Neural progenitor cell (in vitro differentiated cells): ENCODE data around the gene EN2. TPM values are rescaled to one million over a fixed set of nuclear protein-coding genes. Genes with fewer than 3 reads are reported as not detected.

Experiments used
- DNase-seq: peaks from one replicate; pipeline ENCODE4 v3.0.0-alpha.2; 2016; ENCODE audit warnings: low spot score
- H2AFZ ChIP-seq: fragments of 200-600 bp; sonication (generic); replicated peaks from 2 replicates; pipeline ENCODE4 v1.6.1; 2016; ENCODE audit warnings: antibody characterized with exemption
- H3F3A ChIP-seq: fragments of 200-600 bp; sonication (generic); 2 replicates; pipeline ENCODE4 v1.6.1; 2016; ENCODE audit warnings: antibody characterized with exemption, low read depth
- H3K27ac ChIP-seq: fragments of 200-600 bp; sonication (generic); 2 replicates; pipeline ENCODE4 v1.5.1; 2016; ENCODE audit warnings: mild to moderate bottlenecking
- H3K27me3 ChIP-seq: fragments of 200-600 bp; sonication (generic); 2 replicates; pipeline ENCODE4 v1.6.1; 2016; ENCODE audit warnings: mild to moderate bottlenecking, moderate library complexity
- H3K36me3 ChIP-seq: fragments of 200-600 bp; sonication (generic); 2 replicates; pipeline ENCODE4 v1.5.1; 2016
- H3K4me1 ChIP-seq: fragments of 200-600 bp; sonication (generic); 2 replicates; pipeline ENCODE4 v1.6.1; 2016; ENCODE audit warnings: mixed run types
- H3K4me2 ChIP-seq: fragments of 200-600 bp; sonication (generic); 2 replicates; pipeline ENCODE4 v1.6.1; 2016
- H3K4me3 ChIP-seq: fragments of 200-600 bp; sonication (generic); 2 replicates; pipeline ENCODE4 v1.5.1; 2016
- H3K79me2 ChIP-seq: fragments of 200-600 bp; sonication (generic); 2 replicates; pipeline ENCODE4 v1.6.1; 2016; ENCODE audit warnings: low read depth
- H3K9ac ChIP-seq: fragments of 200-600 bp; sonication (generic); 2 replicates; pipeline ENCODE4 v1.6.1; 2016
- H3K9me3 ChIP-seq: fragments of 200-600 bp; sonication (generic); 2 replicates; pipeline ENCODE4 v1.5.1; 2016; ENCODE audit warnings: low read depth
- H4K20me1 ChIP-seq: fragments of 200-600 bp; sonication (generic); 2 replicates; pipeline ENCODE4 v1.6.1; 2016; ENCODE audit warnings: low read depth
- H3K27ac Mint-ChIP-seq: 3 replicates; pipeline ENCODE4 v1.8.0; 2021; ENCODE audit warnings: mixed read lengths
- H3K27me3 Mint-ChIP-seq: 2 replicates; pipeline ENCODE4 v1.8.0; 2022; ENCODE audit warnings: low read depth, mild to moderate bottlenecking, inconsistent platforms, moderate library complexity, mixed read lengths; ENCODE audit not compliant: insufficient read depth
- H3K36me3 Mint-ChIP-seq: 3 replicates; pipeline ENCODE4 v1.8.0; 2021; ENCODE audit warnings: mixed read lengths
- H3K4me1 Mint-ChIP-seq: 3 replicates; pipeline ENCODE4 v1.8.0; 2021; ENCODE audit warnings: mixed read lengths
- H3K4me3 Mint-ChIP-seq: 3 replicates; pipeline ENCODE4 v1.8.0; 2021; ENCODE audit warnings: mild to moderate bottlenecking, moderate library complexity, mixed read lengths
- H3K9me3 Mint-ChIP-seq: 3 replicates; pipeline ENCODE4 v1.8.0; 2020; ENCODE audit warnings: mixed read lengths
- EZH2 ChIP-seq: fragments of 200-600 bp; sonication (generic); IDR thresholded peaks from 2 replicates; pipeline ENCODE4 v1.6.1; 2017; ENCODE audit warnings: antibody characterized with exemption, mild to moderate bottlenecking, moderate library complexity
- EZH2phosphoT487 ChIP-seq: fragments of 200-600 bp; sonication (generic); IDR thresholded peaks from 2 replicates; pipeline ENCODE4 v1.6.1; 2017; ENCODE audit warnings: antibody characterized with exemption
- total RNA-seq: library from RNA; depleted of rRNA; stranded (reverse); fragments of >200 nt; gene quantifications from 2 replicates; pipeline ENCODE4 v1.2.3, GENCODE V29; 2015; ENCODE audit warnings: low replicate concordance
- TF ChIP-seq, protein P1 (sequence below): fragments of 200-600 bp; sonication (generic); IDR thresholded peaks from 2 replicates; pipeline ENCODE4 v1.5.1; 2017; ENCODE audit warnings: antibody characterized with exemption, mild to moderate bottlenecking

The EN2 gene
- total RNA-seq, 1 donor from 2014 or later = not detected

DNA sequence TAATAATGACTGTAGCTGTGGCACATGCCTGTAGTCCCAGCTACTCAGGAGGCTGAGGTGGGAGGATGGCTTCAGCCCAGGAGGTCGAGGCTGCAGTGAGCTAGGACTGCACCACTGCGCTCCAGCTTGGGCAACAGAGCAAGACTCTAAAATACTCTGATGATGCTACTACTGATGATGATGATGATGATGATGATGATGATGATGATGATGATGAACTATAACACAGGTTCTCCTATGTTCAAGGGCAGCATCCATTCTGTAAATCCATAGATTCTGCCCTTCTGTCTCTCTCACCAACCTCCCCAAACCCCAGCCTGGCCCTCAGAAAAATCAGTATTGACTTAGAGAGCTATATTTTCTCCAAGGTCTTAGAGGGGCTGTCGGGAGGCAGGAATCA lies 22.8 kb upstream of the EN2 start:
- Mint-ChIP-seq H3K4me1 (peaks cover 9% of the 10 kb centered on the region), H3K9me3 (peaks cover 16% of the 10 kb centered on the region), H3K27me3 (peaks cover 19% of the 10 kb centered on the region), H3K27ac (no peak overlapping the region), H3K4me3 (no peak overlapping the region), H3K36me3 (no peaks in the 10 kb centered on the region)
- no peak overlapping the region for H2AFZ ChIP-seq
- H3K36me3 ChIP-seq = no peaks in the 10 kb centered on the region
- no peak for DNase-seq
- H3K4me3 ChIP-seq = no peak overlapping the region
- no peaks in the 10 kb centered on the region for H3F3A ChIP-seq
- H3K9ac ChIP-seq = no peak overlapping the region
- H3K27ac ChIP-seq = no peak overlapping the region
- no peaks in the 10 kb centered on the region for H4K20me1 ChIP-seq
- H3K4me1 ChIP-seq = no peaks in the 10 kb centered on the region
- H3K4me2 ChIP-seq = no peak overlapping the region
- H3K27me3 ChIP-seq = peaks cover 96% of the 10 kb centered on the region
- H3K79me2 ChIP-seq = no peaks in the 10 kb centered on the region
- TF ChIP-seq EZH2phosphoT487 (no peak), EZH2 (no peak)
- TF ChIP-seq, protein P1, sequence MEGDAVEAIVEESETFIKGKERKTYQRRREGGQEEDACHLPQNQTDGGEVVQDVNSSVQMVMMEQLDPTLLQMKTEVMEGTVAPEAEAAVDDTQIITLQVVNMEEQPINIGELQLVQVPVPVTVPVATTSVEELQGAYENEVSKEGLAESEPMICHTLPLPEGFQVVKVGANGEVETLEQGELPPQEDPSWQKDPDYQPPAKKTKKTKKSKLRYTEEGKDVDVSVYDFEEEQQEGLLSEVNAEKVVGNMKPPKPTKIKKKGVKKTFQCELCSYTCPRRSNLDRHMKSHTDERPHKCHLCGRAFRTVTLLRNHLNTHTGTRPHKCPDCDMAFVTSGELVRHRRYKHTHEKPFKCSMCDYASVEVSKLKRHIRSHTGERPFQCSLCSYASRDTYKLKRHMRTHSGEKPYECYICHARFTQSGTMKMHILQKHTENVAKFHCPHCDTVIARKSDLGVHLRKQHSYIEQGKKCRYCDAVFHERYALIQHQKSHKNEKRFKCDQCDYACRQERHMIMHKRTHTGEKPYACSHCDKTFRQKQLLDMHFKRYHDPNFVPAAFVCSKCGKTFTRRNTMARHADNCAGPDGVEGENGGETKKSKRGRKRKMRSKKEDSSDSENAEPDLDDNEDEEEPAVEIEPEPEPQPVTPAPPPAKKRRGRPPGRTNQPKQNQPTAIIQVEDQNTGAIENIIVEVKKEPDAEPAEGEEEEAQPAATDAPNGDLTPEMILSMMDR = no peak
- no peaks in the 10 kb centered on the region for H3K9me3 ChIP-seq

DNA sequence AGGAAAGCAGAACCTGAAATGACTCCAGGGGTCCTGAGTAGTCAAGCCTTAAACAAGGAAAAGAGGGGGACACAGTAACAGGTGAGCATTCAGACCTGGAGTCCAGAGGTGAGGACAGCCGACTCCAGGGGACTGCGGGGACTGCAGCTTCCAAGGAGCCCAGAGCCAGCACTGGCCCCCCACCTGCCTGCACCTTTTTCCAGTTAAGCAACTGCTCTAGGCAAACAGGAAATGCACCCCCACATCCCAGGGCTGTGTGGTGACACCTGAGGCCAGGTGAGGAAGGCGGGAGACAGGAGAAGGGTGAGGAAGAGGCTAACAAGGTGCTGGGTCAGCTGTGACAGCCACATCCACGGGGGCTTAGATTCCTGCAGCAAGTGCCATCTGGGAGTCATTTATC lies 20.1 kb upstream of the EN2 start:
- Mint-ChIP-seq H3K27ac (no peak overlapping the region), H3K9me3 (peaks cover 12% of the 10 kb centered on the region), H3K4me1 (peaks cover 3% of the 10 kb centered on the region), H3K36me3 (no peaks in the 10 kb centered on the region), H3K4me3 (no peak overlapping the region), H3K27me3 (peaks cover 24% of the 10 kb centered on the region)
- Histone ChIP-seq H3K9ac (no peak overlapping the region), H3K79me2 (no peaks in the 10 kb centered on the region), H4K20me1 (peaks cover 1% of the 10 kb centered on the region), H3K36me3 (no peaks in the 10 kb centered on the region), H3K9me3 (no peaks in the 10 kb centered on the region), H3K27me3 (peaks cover 96% of the 10 kb centered on the region), H3K27ac (no peak overlapping the region), H2AFZ (no peak overlapping the region), H3K4me2 (no peak overlapping the region), H3K4me3 (no peak overlapping the region), H3K4me1 (no peaks in the 10 kb centered on the region), H3F3A (no peaks in the 10 kb centered on the region)
- no peak for DNase-seq
- TF ChIP-seq EZH2 (no peak), EZH2phosphoT487 (no peak)
- TF ChIP-seq, protein P1 = no peak

DNA sequence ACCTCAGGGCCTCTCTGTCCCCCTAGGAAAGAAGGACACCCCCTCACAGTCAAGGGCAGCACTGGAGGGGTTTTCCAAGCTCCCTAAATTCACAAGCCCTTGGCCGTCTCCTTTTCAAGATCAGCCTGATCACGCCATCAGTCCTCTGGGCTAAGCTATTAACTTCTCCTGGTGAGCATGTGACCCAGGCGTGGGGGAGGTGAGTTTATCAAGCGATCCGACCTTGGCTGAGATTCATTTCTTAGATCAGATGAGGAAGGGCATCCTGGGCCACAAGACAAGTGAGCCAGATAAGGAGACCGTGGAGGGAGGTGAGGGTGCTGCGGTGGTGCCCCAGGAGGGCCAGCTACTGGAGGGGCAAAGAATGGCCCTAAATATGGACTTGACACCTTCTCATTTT lies 19.2 kb upstream of the EN2 start:
- Histone ChIP-seq H3K9ac (no peak overlapping the region), H3K27me3 (peaks cover 98% of the 10 kb centered on the region), H3K9me3 (no peaks in the 10 kb centered on the region), H3K4me2 (no peak overlapping the region), H3K79me2 (no peaks in the 10 kb centered on the region), H2AFZ (no peak overlapping the region), H3K4me1 (no peaks in the 10 kb centered on the region), H3F3A (no peaks in the 10 kb centered on the region), H3K36me3 (no peaks in the 10 kb centered on the region), H4K20me1 (peaks cover 3% of the 10 kb centered on the region), H3K4me3 (no peak overlapping the region), H3K27ac (no peak overlapping the region)
- H3K27ac Mint-ChIP-seq = no peak overlapping the region
- H3K4me3 Mint-ChIP-seq = no peak overlapping the region
- no peaks in the 10 kb centered on the region for H3K36me3 Mint-ChIP-seq
- peaks cover 24% of the 10 kb centered on the region for H3K27me3 Mint-ChIP-seq
- TF ChIP-seq, protein P1 = no peak
- TF ChIP-seq EZH2phosphoT487 = no peak
- no peak for TF ChIP-seq EZH2
- H3K4me1 Mint-ChIP-seq = peaks cover 3% of the 10 kb centered on the region
- H3K9me3 Mint-ChIP-seq = peaks cover 8% of the 10 kb centered on the region
- DNase-seq = no peak
